GM19372 (cell line): ENCODE data around the gene RPN1.
"Not testable (repeated sequence)": the region's sequence is repeated elsewhere in the genome, so short reads cannot be mapped to it uniquely, and the experiment has no call there.

Experiments
- ATAC-seq: cut with Tn5 transposase; IDR thresholded peaks from one replicate; pipeline ENCODE4 v1.9.1; 2021; ENCODE audit warnings: mild to moderate bottlenecking, low read depth, moderate library complexity; ENCODE audit not compliant: unreplicated experiment

Gene RPN1

GRCh38 chr3:128650096-128651050 is at the start of gene RPN1:
Gene RPN1 (minus strand): TSS chr3:128650818. CDS start chr3:128650800, 18 bp downstream.
- ATAC-seq = peak; percentile 92

GRCh38 chr3:128698211-128699047 is 47.8 kb upstream of the RPN1 start:
- no peak for ATAC-seq

- ATAC-seq = no peak
These were observed 46.7 kb upstream of the RPN1 start for GRCh38 chr3:128697341-128697740.

- no peak for ATAC-seq
These were observed 43.1 kb upstream of the RPN1 start for GRCh38 chr3:128693696-128694095.

- no peak for ATAC-seq
These were observed 38.4 kb upstream of the RPN1 start for GRCh38 chr3:128689060-128689459.

GRCh38 chr3:128686465-128686864 is 35.8 kb upstream of the RPN1 start:
- ATAC-seq = no peak

GRCh38 chr3:128684986-128685726 is 34.5 kb upstream of the RPN1 start:
- ATAC-seq = no peak

GRCh38 chr3:128683957-128684356 is 33.3 kb upstream of the RPN1 start:
- ATAC-seq = no peak

- ATAC-seq = no peak
These were observed 30.8 kb upstream of the RPN1 start for GRCh38 chr3:128681369-128681829.

GRCh38 chr3:128680603-128681368 is 30.2 kb upstream of the RPN1 start:
- ATAC-seq = peak; percentile 96

- ATAC-seq = no peak
These were observed 28.7 kb upstream of the RPN1 start for GRCh38 chr3:128679338-128679737.

GRCh38 chr3:128675802-128676201 is 25.2 kb upstream of the RPN1 start:
- not testable (repeated sequence) for ATAC-seq

GRCh38 chr3:128674161-128674784 is 23.7 kb upstream of the RPN1 start:
- ATAC-seq = no peak

GRCh38 chr3:128667641-128668040 is 17.0 kb upstream of the RPN1 start:
- ATAC-seq = no peak

- ATAC-seq = no peak
These were observed 14.9 kb upstream of the RPN1 start for GRCh38 chr3:128665362-128666021.

GRCh38 chr3:128663151-128663550 is 12.5 kb upstream of the RPN1 start:
- ATAC-seq = no peak

- ATAC-seq = no peak
These were observed 4.9 kb upstream of the RPN1 start for GRCh38 chr3:128655531-128655930.

- not testable (repeated sequence) for ATAC-seq
These were observed 3.6 kb upstream of the RPN1 start for GRCh38 chr3:128653993-128654805.
